GM23338 (cell line): Measurements from ENCODE around the gene NLK. TPM values are rescaled to one million over a fixed set of nuclear protein-coding genes. Genes with fewer than 3 reads are reported as not detected.

Experiments
- ATAC-seq: fragments of 200-7000 bp; cut with Tn5 transposase; 3 replicates; pipeline ENCODE4 v1.9.1; 2020
- DNase-seq: peaks from one replicate; pipeline ENCODE4 v3.0.0-alpha.2; 2015; ENCODE audit warnings: low spot score
- H2AFZ ChIP-seq: fragments of 200-600 bp; sonication (generic); 2 replicates; pipeline ENCODE4 v1.8.0; 2016; ENCODE audit warnings: antibody characterized with exemption, mild to moderate bottlenecking, moderate library complexity
- H3F3A ChIP-seq: fragments of 200-600 bp; sonication (generic); replicated peaks from 2 replicates; pipeline ENCODE4 v1.8.0; 2017; ENCODE audit warnings: antibody characterized with exemption, mixed run types, low read depth
- H3K27ac ChIP-seq: fragments of 200-600 bp; sonication (generic); 2 replicates; pipeline ENCODE4 v1.6.1; 2016; ENCODE audit warnings: low read depth
- H3K27me3 ChIP-seq: fragments of 200-600 bp; sonication (generic); 2 replicates; pipeline ENCODE4 v1.8.0; 2016; ENCODE audit warnings: mild to moderate bottlenecking, mixed run types, moderate library complexity; ENCODE audit not compliant: insufficient read depth
- H3K36me3 ChIP-seq: fragments of 200-600 bp; sonication (generic); 2 replicates; pipeline ENCODE4 v1.8.0; 2016; ENCODE audit warnings: mild to moderate bottlenecking; ENCODE audit not compliant: insufficient read depth
- H3K4me1 ChIP-seq: fragments of 200-600 bp; sonication (generic); 2 replicates; pipeline ENCODE4 v1.8.0; 2016; ENCODE audit warnings: mild to moderate bottlenecking, moderate library complexity; ENCODE audit not compliant: insufficient read depth
- H3K4me2 ChIP-seq: fragments of 200-600 bp; sonication (generic); 2 replicates; pipeline ENCODE4 v1.7.1; 2017; ENCODE audit warnings: mixed run types
- H3K4me3 ChIP-seq: fragments of 200-600 bp; sonication (generic); 2 replicates; pipeline ENCODE4 v1.6.1; 2016; ENCODE audit warnings: mixed run types
- H3K79me2 ChIP-seq: fragments of 200-600 bp; sonication (generic); replicated peaks from 2 replicates; pipeline ENCODE4 v1.8.0; 2017; ENCODE audit warnings: mild to moderate bottlenecking; ENCODE audit not compliant: insufficient read depth
- H3K9me2 ChIP-seq: fragments of 200-600 bp; sonication (generic); 2 replicates; pipeline ENCODE4 v1.8.0; 2017; ENCODE audit not compliant: insufficient read depth
- H4K20me1 ChIP-seq: fragments of 200-600 bp; sonication (generic); replicated peaks from 2 replicates; pipeline ENCODE4 v1.8.0; 2017; ENCODE audit warnings: mild to moderate bottlenecking; ENCODE audit not compliant: insufficient read depth
- H3K27ac Mint-ChIP-seq: 2 replicates; pipeline ENCODE4 v1.8.0; 2020; ENCODE audit warnings: inconsistent platforms, mild to moderate bottlenecking, moderate library complexity, mixed read lengths
- H3K27me3 Mint-ChIP-seq: 3 replicates; pipeline ENCODE4 v1.8.0; 2022; ENCODE audit warnings: low read depth, mild to moderate bottlenecking, moderate library complexity, mixed read lengths, inconsistent platforms; ENCODE audit not compliant: insufficient read depth, poor library complexity
- H3K36me3 Mint-ChIP-seq: 3 replicates; pipeline ENCODE4 v1.8.0; 2021; ENCODE audit warnings: low read depth, mild to moderate bottlenecking, inconsistent platforms, moderate library complexity, mixed read lengths
- H3K4me1 Mint-ChIP-seq: 3 replicates; pipeline ENCODE4 v1.8.0; 2020; ENCODE audit warnings: mild to moderate bottlenecking, inconsistent platforms, mixed read lengths
- H3K4me3 Mint-ChIP-seq: 3 replicates; pipeline ENCODE4 v1.8.0; 2021; ENCODE audit warnings: moderate library complexity, mild to moderate bottlenecking, inconsistent platforms, mixed read lengths
- H3K9me3 Mint-ChIP-seq: 3 replicates; pipeline ENCODE4 v1.8.0; 2020; ENCODE audit warnings: moderate library complexity, mild to moderate bottlenecking, inconsistent platforms, mixed read lengths
- JUNB ChIP-seq: IDR thresholded peaks from one replicate; pipeline ENCODE4 v1.6.1; 2016; ENCODE audit warnings: antibody characterized with exemption; ENCODE audit not compliant: unreplicated experiment
- NANOG ChIP-seq: IDR thresholded peaks from 2 replicates; pipeline ENCODE4 v1.6.1; 2016; ENCODE audit warnings: antibody characterized with exemption, borderline replicate concordance
- STAT1 ChIP-seq: IDR thresholded peaks from one replicate; pipeline ENCODE4 v1.6.1; 2016; ENCODE audit warnings: antibody characterized with exemption; ENCODE audit not compliant: unreplicated experiment
- ZNF114 ChIP-seq: fragments of 250-450 bp; sonication (Bioruptor Pico); IDR thresholded peaks from 2 replicates; pipeline ENCODE4 v1.5.0; 2020; ENCODE audit warnings: mild to moderate bottlenecking, moderate library complexity
- ZNF331 ChIP-seq: fragments of 250-450 bp; sonication (Bioruptor Pico); IDR thresholded peaks from 2 replicates; pipeline ENCODE4 v1.5.0; 2020; ENCODE audit warnings: low read depth, mild to moderate bottlenecking, moderate library complexity
- polyA plus RNA-seq: library from polyadenylated mRNA; unstranded; fragments of >200 nt; fragmentation: Nextera tagmentation; extraction: Ambion mirVana; gene quantifications from 2 replicates; pipeline ENCODE4 v1.2.1, GENCODE V29; 2016
- total RNA-seq: library from RNA; depleted of rRNA; stranded (reverse); fragments of >200 nt; shearing (Covaris generic); gene quantifications from 2 replicates; pipeline ENCODE4 v1.2.3, GENCODE V29; 2014
- TF ChIP-seq, protein P1 (sequence below): fragments of 250-450 bp; sonication (Bioruptor Pico); IDR thresholded peaks from 2 replicates; pipeline ENCODE4 v1.5.0; 2020; ENCODE audit warnings: mild to moderate bottlenecking, moderate library complexity
- TF ChIP-seq, protein P2 (sequence below), 2 experiments: fragments of 200-600 bp in 1 of 2; sonication (generic) in 1 of 2; conservative IDR thresholded peaks; 2 replicates each; pipeline versions ENCODE4 v1.5.1 to v1.6.1; 2016 to 2017; ENCODE audit warnings: antibody characterized with exemption in 2 of 2, low read depth in 2 of 2, mild to moderate bottlenecking in 2 of 2, moderate library complexity in 1 of 2
- TF ChIP-seq, protein P3 (sequence below): IDR thresholded peaks from one replicate; pipeline ENCODE4 v1.6.1; 2018; ENCODE audit warnings: antibody characterized with exemption; ENCODE audit not compliant: unreplicated experiment
- TF ChIP-seq, protein P4 (sequence below): IDR thresholded peaks from 2 replicates; pipeline ENCODE4 v1.6.1; 2016; ENCODE audit warnings: antibody characterized with exemption

The NLK gene
- total and polyA plus RNA-seq, 2 experiments from 2014 or later = 34.7 to 78.5 TPM

- TF ChIP-seq, protein P1, sequence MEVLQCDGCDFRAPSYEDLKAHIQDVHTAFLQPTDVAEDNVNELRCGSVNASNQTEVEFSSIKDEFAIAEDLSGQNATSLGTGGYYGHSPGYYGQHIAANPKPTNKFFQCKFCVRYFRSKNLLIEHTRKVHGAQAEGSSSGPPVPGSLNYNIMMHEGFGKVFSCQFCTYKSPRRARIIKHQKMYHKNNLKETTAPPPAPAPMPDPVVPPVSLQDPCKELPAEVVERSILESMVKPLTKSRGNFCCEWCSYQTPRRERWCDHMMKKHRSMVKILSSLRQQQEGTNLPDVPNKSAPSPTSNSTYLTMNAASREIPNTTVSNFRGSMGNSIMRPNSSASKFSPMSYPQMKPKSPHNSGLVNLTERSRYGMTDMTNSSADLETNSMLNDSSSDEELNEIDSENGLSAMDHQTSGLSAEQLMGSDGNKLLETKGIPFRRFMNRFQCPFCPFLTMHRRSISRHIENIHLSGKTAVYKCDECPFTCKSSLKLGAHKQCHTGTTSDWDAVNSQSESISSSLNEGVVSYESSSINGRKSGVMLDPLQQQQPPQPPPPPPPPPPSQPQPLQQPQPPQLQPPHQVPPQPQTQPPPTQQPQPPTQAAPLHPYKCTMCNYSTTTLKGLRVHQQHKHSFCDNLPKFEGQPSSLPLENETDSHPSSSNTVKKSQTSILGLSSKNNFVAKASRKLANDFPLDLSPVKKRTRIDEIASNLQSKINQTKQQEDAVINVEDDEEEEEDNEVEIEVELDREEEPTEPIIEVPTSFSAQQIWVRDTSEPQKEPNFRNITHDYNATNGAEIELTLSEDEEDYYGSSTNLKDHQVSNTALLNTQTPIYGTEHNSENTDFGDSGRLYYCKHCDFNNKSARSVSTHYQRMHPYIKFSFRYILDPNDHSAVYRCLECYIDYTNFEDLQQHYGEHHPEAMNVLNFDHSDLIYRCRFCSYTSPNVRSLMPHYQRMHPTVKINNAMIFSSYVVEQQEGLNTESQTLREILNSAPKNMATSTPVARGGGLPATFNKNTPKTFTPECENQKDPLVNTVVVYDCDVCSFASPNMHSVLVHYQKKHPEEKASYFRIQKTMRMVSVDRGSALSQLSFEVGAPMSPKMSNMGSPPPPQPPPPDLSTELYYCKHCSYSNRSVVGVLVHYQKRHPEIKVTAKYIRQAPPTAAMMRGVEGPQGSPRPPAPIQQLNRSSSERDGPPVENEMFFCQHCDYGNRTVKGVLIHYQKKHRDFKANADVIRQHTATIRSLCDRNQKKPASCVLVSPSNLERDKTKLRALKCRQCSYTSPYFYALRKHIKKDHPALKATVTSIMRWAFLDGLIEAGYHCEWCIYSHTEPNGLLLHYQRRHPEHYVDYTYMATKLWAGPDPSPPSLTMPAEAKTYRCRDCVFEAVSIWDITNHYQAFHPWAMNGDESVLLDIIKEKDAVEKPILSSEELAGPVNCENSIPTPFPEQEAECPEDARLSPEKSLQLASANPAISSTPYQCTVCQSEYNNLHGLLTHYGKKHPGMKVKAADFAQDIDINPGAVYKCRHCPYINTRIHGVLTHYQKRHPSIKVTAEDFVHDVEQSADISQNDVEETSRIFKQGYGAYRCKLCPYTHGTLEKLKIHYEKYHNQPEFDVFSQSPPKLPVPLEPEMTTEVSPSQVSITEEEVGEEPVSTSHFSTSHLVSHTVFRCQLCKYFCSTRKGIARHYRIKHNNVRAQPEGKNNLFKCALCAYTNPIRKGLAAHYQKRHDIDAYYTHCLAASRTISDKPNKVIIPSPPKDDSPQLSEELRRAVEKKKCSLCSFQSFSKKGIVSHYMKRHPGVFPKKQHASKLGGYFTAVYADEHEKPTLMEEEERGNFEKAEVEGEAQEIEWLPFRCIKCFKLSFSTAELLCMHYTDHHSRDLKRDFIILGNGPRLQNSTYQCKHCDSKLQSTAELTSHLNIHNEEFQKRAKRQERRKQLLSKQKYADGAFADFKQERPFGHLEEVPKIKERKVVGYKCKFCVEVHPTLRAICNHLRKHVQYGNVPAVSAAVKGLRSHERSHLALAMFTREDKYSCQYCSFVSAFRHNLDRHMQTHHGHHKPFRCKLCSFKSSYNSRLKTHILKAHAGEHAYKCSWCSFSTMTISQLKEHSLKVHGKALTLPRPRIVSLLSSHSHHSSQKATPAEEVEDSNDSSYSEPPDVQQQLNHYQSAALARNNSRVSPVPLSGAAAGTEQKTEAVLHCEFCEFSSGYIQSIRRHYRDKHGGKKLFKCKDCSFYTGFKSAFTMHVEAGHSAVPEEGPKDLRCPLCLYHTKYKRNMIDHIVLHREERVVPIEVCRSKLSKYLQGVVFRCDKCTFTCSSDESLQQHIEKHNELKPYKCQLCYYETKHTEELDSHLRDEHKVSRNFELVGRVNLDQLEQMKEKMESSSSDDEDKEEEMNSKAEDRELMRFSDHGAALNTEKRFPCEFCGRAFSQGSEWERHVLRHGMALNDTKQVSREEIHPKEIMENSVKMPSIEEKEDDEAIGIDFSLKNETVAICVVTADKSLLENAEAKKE (CRISPR knock-in tag) = no peak
- TF ChIP-seq, protein P2, sequence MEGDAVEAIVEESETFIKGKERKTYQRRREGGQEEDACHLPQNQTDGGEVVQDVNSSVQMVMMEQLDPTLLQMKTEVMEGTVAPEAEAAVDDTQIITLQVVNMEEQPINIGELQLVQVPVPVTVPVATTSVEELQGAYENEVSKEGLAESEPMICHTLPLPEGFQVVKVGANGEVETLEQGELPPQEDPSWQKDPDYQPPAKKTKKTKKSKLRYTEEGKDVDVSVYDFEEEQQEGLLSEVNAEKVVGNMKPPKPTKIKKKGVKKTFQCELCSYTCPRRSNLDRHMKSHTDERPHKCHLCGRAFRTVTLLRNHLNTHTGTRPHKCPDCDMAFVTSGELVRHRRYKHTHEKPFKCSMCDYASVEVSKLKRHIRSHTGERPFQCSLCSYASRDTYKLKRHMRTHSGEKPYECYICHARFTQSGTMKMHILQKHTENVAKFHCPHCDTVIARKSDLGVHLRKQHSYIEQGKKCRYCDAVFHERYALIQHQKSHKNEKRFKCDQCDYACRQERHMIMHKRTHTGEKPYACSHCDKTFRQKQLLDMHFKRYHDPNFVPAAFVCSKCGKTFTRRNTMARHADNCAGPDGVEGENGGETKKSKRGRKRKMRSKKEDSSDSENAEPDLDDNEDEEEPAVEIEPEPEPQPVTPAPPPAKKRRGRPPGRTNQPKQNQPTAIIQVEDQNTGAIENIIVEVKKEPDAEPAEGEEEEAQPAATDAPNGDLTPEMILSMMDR (conservative IDR thresholded peaks at IDR 0.05; ENCODE audit: low read depth in 2 of 2) = no peak
These were observed 198.3 kb downstream of the NLK start (continued) for GRCh38 chr17:28240688-28241340.

GRCh38 chr17:28242791-28243190 is 200.3 kb downstream of the NLK start:
- Histone ChIP-seq H3K4me1 (no peaks in the 10 kb centered on the region), H3F3A (no peaks in the 10 kb centered on the region), H3K36me3 (no peaks in the 10 kb centered on the region), H3K27ac (no peak overlapping the region), H3K4me2 (no peak overlapping the region), H3K27me3 (no peaks in the 10 kb centered on the region), H4K20me1 (no peaks in the 10 kb centered on the region), H3K79me2 (no peaks in the 10 kb centered on the region), H3K9me2 (no peaks in the 10 kb centered on the region), H2AFZ (no peak overlapping the region), H3K4me3 (no peak overlapping the region)
- Mint-ChIP-seq H3K27ac (no peak overlapping the region), H3K36me3 (no peaks in the 10 kb centered on the region), H3K9me3 (no peaks in the 10 kb centered on the region), H3K27me3 (peaks cover 3% of the 10 kb centered on the region), H3K4me3 (no peak overlapping the region), H3K4me1 (peaks cover 5% of the 10 kb centered on the region; the same call in 2 of the 3 replicates)
- no peak for ATAC-seq
- no peak for DNase-seq
- TF ChIP-seq ZNF114 (CRISPR knock-in tag) (no peak), ZNF331 (CRISPR knock-in tag) (no peak), JUNB (no peak), NANOG (no peak), STAT1 (no peak)
- TF ChIP-seq, protein P3, sequence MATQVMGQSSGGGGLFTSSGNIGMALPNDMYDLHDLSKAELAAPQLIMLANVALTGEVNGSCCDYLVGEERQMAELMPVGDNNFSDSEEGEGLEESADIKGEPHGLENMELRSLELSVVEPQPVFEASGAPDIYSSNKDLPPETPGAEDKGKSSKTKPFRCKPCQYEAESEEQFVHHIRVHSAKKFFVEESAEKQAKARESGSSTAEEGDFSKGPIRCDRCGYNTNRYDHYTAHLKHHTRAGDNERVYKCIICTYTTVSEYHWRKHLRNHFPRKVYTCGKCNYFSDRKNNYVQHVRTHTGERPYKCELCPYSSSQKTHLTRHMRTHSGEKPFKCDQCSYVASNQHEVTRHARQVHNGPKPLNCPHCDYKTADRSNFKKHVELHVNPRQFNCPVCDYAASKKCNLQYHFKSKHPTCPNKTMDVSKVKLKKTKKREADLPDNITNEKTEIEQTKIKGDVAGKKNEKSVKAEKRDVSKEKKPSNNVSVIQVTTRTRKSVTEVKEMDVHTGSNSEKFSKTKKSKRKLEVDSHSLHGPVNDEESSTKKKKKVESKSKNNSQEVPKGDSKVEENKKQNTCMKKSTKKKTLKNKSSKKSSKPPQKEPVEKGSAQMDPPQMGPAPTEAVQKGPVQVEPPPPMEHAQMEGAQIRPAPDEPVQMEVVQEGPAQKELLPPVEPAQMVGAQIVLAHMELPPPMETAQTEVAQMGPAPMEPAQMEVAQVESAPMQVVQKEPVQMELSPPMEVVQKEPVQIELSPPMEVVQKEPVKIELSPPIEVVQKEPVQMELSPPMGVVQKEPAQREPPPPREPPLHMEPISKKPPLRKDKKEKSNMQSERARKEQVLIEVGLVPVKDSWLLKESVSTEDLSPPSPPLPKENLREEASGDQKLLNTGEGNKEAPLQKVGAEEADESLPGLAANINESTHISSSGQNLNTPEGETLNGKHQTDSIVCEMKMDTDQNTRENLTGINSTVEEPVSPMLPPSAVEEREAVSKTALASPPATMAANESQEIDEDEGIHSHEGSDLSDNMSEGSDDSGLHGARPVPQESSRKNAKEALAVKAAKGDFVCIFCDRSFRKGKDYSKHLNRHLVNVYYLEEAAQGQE = no peak
- TF ChIP-seq, protein P2 (conservative IDR thresholded peaks at IDR 0.05; ENCODE audit: low read depth in 2 of 2) = no peak
- TF ChIP-seq, protein P4, sequence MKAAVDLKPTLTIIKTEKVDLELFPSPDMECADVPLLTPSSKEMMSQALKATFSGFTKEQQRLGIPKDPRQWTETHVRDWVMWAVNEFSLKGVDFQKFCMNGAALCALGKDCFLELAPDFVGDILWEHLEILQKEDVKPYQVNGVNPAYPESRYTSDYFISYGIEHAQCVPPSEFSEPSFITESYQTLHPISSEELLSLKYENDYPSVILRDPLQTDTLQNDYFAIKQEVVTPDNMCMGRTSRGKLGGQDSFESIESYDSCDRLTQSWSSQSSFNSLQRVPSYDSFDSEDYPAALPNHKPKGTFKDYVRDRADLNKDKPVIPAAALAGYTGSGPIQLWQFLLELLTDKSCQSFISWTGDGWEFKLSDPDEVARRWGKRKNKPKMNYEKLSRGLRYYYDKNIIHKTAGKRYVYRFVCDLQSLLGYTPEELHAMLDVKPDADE = no peak
